Subcutaneous adipose tissue (tissue), 4 donors: ENCODE data around the gene ACP7. TPM values are rescaled to one million over a fixed set of nuclear protein-coding genes. Genes with fewer than 3 reads are reported as not detected.

Experiments used
- CTCF ChIP-seq: fragments of 450-650 bp; IDR thresholded peaks from one replicate; pipeline ENCODE4 v1.5.1; 2016; ENCODE audit warnings: low read depth, mild to moderate bottlenecking, control low read depth, antibody characterized with exemption, moderate library complexity
- total RNA-seq, 4 donors: library from RNA; depleted of rRNA; stranded (reverse); fragments of >200 nt; gene quantifications; one replicate each; pipeline ENCODE4 v1.1.0, GENCODE V29; 2016

ACP7 gene
- total RNA-seq, 4 donors from 2014 or later: not detected

GRCh38 chr19:39138221-39139211 lies 54.3 kb downstream of the ACP7 start:
- TF ChIP-seq CTCF: no peak

- no peak for TF ChIP-seq CTCF
Measured at GRCh38 chr19:39139305-39139874, 55.2 kb downstream of the ACP7 start.

- TF ChIP-seq CTCF: no peak
Measured at GRCh38 chr19:39139971-39140453, 55.8 kb downstream of the ACP7 start.

- no peak for TF ChIP-seq CTCF
Measured at GRCh38 chr19:39140594-39140993, 56.4 kb downstream of the ACP7 start.

GRCh38 chr19:39141929-39142328 lies 57.8 kb downstream of the ACP7 start:
- no peak for TF ChIP-seq CTCF

GRCh38 chr19:39142630-39143029 lies 58.5 kb downstream of the ACP7 start:
- no peak for TF ChIP-seq CTCF

- no peak for TF ChIP-seq CTCF
Measured at GRCh38 chr19:39144290-39145071, 60.3 kb downstream of the ACP7 start.
